Adrenal gland (tissue), 5 donors: ENCODE results near the gene IGFALS.

ENCODE experiments used
- POLR2A ChIP-seq, 2 donors: fragments of 450-650 bp; IDR thresholded peaks; one replicate each; pipeline ENCODE4 v1.6.1; 2017; ENCODE audit warnings: antibody characterized with exemption in 2 of 2, mild to moderate bottlenecking in 2 of 2, moderate library complexity in 1 of 2
- TF ChIP-seq, protein P1 (sequence below), 6 experiments: fragments of 450-650 bp in 4 of 6; fragments of 200-600 bp in 2 of 6; sonication (generic) in 1 of 6; IDR thresholded peaks; 1 replicate in 5 of 6; 2 replicates in 1 of 6; pipeline versions ENCODE4 v1.5.1 to v1.8.0; 2016 to 2021; ENCODE audit warnings: antibody characterized with exemption in 6 of 6, mild to moderate bottlenecking in 2 of 6, moderate library complexity in 1 of 6
- donor health status: DM: no; HTN: no; CAD: no.

DNA sequence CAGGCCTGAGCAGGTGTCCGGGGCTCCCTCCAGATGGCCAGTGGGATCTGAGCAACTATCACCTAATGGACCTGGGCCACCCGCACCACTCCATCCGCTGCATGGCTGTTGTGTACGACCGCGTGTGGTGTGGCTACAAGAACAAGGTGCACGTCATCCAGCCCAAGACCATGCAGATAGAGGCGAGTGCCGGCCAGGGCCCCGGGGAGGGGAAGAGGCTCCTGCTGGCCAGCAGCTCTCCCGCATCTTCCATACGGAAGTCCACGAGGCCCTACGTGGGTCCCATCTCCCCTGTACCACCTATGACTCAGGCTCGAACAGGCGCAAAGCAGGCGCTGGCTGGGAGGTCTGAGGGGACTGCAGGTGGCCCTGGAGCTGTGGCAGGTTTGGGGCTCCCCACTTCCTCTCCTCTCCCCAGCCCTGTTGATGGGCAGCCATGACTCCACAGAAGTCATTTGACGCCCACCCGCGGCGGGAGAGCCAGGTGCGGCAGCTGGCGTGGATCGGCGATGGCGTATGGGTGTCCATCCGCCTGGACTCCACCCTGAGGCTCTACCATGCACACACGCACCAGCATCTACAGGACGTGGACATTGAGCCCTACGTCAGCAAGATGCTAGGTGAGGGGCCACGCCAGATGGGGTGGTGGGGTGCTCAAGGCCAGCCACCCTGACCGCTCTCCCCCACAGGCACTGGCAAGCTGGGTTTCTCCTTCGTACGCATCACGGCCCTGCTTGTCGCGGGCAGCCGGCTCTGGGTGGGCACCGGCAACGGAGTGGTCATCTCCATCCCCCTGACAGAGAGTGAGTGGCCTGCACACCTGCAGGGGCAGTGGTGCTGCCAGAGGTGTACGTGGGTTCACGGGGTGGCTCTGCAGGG lies 26.1 kb downstream of the IGFALS start:
- TF ChIP-seq, protein P1, sequence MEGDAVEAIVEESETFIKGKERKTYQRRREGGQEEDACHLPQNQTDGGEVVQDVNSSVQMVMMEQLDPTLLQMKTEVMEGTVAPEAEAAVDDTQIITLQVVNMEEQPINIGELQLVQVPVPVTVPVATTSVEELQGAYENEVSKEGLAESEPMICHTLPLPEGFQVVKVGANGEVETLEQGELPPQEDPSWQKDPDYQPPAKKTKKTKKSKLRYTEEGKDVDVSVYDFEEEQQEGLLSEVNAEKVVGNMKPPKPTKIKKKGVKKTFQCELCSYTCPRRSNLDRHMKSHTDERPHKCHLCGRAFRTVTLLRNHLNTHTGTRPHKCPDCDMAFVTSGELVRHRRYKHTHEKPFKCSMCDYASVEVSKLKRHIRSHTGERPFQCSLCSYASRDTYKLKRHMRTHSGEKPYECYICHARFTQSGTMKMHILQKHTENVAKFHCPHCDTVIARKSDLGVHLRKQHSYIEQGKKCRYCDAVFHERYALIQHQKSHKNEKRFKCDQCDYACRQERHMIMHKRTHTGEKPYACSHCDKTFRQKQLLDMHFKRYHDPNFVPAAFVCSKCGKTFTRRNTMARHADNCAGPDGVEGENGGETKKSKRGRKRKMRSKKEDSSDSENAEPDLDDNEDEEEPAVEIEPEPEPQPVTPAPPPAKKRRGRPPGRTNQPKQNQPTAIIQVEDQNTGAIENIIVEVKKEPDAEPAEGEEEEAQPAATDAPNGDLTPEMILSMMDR (IDR thresholded peaks at IDR 0.05), result no peak
- TF ChIP-seq POLR2A (IDR thresholded peaks at IDR 0.05), result no peak
